Neuronal stem cell (in vitro differentiated cells): Measurements from ENCODE around the gene GPR151.

Source experiments
- DNase-seq: peaks from one replicate; pipeline ENCODE4 v3.0.0-alpha.2; 2013; ENCODE audit warnings: low spot score
- H2AFZ ChIP-seq: one replicate; pipeline ENCODE4 v1.6.1; 2013; ENCODE audit warnings: mild to moderate bottlenecking, low read length, inconsistent platforms
- H2AK5ac ChIP-seq: 2 replicates; pipeline ENCODE4 v1.6.1; 2013; ENCODE audit warnings: low read depth, mild to moderate bottlenecking, inconsistent platforms, low read length, moderate library complexity, mixed read lengths
- H2BK120ac ChIP-seq: 2 replicates; pipeline ENCODE4 v1.6.1; 2013; ENCODE audit warnings: low read depth, mild to moderate bottlenecking, inconsistent platforms, low read length, moderate library complexity, mixed read lengths
- H2BK12ac ChIP-seq: one replicate; pipeline ENCODE4 v1.6.1; 2013; ENCODE audit warnings: low read length, inconsistent platforms
- H2BK15ac ChIP-seq: 2 replicates; pipeline ENCODE4 v1.6.1; 2013; ENCODE audit warnings: mild to moderate bottlenecking, low read length, inconsistent platforms, mixed read lengths
- H2BK5ac ChIP-seq: one replicate; pipeline ENCODE4 v1.6.1; 2013; ENCODE audit warnings: inconsistent platforms, mild to moderate bottlenecking, low read length, moderate library complexity
- H3K14ac ChIP-seq: one replicate; pipeline ENCODE4 v1.6.1; 2013; ENCODE audit warnings: low read length, inconsistent platforms
- H3K18ac ChIP-seq: 2 replicates; pipeline ENCODE4 v1.6.1; 2013; ENCODE audit warnings: low read length, inconsistent platforms
- H3K23ac ChIP-seq: 2 replicates; pipeline ENCODE4 v1.6.1; 2013; ENCODE audit warnings: low read depth, mild to moderate bottlenecking, mixed read lengths, low read length, inconsistent platforms; ENCODE audit not compliant: poor library complexity
- H3K27ac ChIP-seq: replicated peaks from 3 replicates; pipeline ENCODE4 v1.5.1; 2013; ENCODE audit warnings: low read length, inconsistent platforms
- H3K27me3 ChIP-seq, 3 experiments: 2 replicates each; pipeline ENCODE4 v1.6.1; 2013; ENCODE audit warnings: low read length in 3 of 3, mild to moderate bottlenecking in 2 of 3, inconsistent platforms in 1 of 3, low read depth in 1 of 3, mixed read lengths in 1 of 3, moderate library complexity in 1 of 3; ENCODE audit not compliant: control insufficient read depth in 3 of 3, insufficient read depth in 3 of 3
- H3K36me3 ChIP-seq, 2 donors: replicated peaks in 1 of 2; 2 replicates each; pipeline ENCODE4 v1.6.1; 2013; ENCODE audit warnings: low read length in 2 of 2; ENCODE audit not compliant: control insufficient read depth in 2 of 2, insufficient read depth in 2 of 2
- H3K4ac ChIP-seq: 2 replicates; pipeline ENCODE4 v1.6.1; 2013; ENCODE audit warnings: inconsistent platforms, mild to moderate bottlenecking, low read length, moderate library complexity
- H3K4me1 ChIP-seq, 2 donors: 1 replicate in 1 of 2; 2 replicates in 1 of 2; pipeline ENCODE4 v1.6.1; 2013; ENCODE audit warnings: low read length in 2 of 2, low read depth in 1 of 2; ENCODE audit not compliant: control insufficient read depth in 2 of 2, insufficient read depth in 1 of 2
- H3K4me2 ChIP-seq: one replicate; pipeline ENCODE4 v1.6.1; 2013; ENCODE audit warnings: mild to moderate bottlenecking, low read length, inconsistent platforms; ENCODE audit not compliant: insufficient read depth, poor library complexity, severe bottlenecking
- H3K4me3 ChIP-seq, 2 donors: 2 replicates each; pipeline ENCODE4 v1.5.1; 2013; ENCODE audit warnings: low read length in 2 of 2, mild to moderate bottlenecking in 2 of 2, inconsistent platforms in 1 of 2, moderate library complexity in 1 of 2
- H3K79me1 ChIP-seq: one replicate; pipeline ENCODE4 v1.6.1; 2013; ENCODE audit warnings: low read depth, mild to moderate bottlenecking, inconsistent platforms, low read length, moderate library complexity
- H3K9ac ChIP-seq: one replicate; pipeline ENCODE4 v1.6.1; 2013; ENCODE audit warnings: mild to moderate bottlenecking, low read depth, low read length, inconsistent platforms; ENCODE audit not compliant: poor library complexity
- H3K9me3 ChIP-seq, 2 donors: replicated peaks in 1 of 2; 2 replicates each; pipeline versions ENCODE3 to v1.6.1; 2013; ENCODE audit warnings: low read length in 2 of 2, mild to moderate bottlenecking in 2 of 2, inconsistent platforms in 1 of 2, low read depth in 1 of 2, mixed read lengths in 1 of 2, moderate library complexity in 1 of 2; ENCODE audit not compliant: control insufficient read depth in 2 of 2, insufficient read depth in 1 of 2
- H4K8ac ChIP-seq: one replicate; pipeline ENCODE4 v1.6.1; 2013; ENCODE audit warnings: low read depth, mild to moderate bottlenecking, inconsistent platforms, low read length, moderate library complexity
- H4K91ac ChIP-seq: one replicate; pipeline ENCODE4 v1.6.1; 2013; ENCODE audit warnings: low read length, low read depth, mild to moderate bottlenecking, inconsistent platforms; ENCODE audit not compliant: poor library complexity
- WGBS, 2 donors: extraction: QIAGEN DNeasy Blood & Tissue Kit; methylation state at CpG; one replicate each; pipeline ENCODE4 v1.1.7; 2013; ENCODE audit warnings: missing lambda C conversion rate in 2 of 2, mixed read lengths in 1 of 2; ENCODE audit not compliant: insufficient read length in 2 of 2, insufficient replicate concordance in 1 of 2; ENCODE audit errors: extremely low coverage in 2 of 2; 5-methylcytosine and 5-hydroxymethylcytosine counted together

GPR151 gene

GRCh38 chr5:146499680-146500079 lies 16.3 kb downstream of the GPR151 start:
- Histone ChIP-seq H2BK120ac (no peak overlapping the region), H3K4ac (no peak overlapping the region), H3K27ac (no peak overlapping the region), H3K18ac (no peak overlapping the region), H3K27me3 (no peaks in the 10 kb centered on the region), H3K4me1 (no peaks in the 10 kb centered on the region), H3K79me1 (no peaks in the 10 kb centered on the region), H3K36me3 (peaks cover 6 to 97% of the 10 kb centered on the region in 2 donors), H2AFZ (no peak overlapping the region), H4K91ac (no peak overlapping the region), H3K9ac (no peak overlapping the region), H3K23ac (no peak overlapping the region), H2AK5ac (no peak overlapping the region), H2BK5ac (no peak overlapping the region), H4K8ac (no peak overlapping the region), H3K4me3 (no peak overlapping the region), H3K14ac (no peak overlapping the region), H2BK12ac (no peak overlapping the region), H3K4me2 (no peak overlapping the region), H3K9me3 (no peaks in the 10 kb centered on the region), H2BK15ac (no peak overlapping the region)
- DNase-seq = no peak
- WGBS, 2 donors = no CpG with 5 or more reads among the region's 4 CpGs

- Histone ChIP-seq H4K91ac (no peak overlapping the region), H4K8ac (no peak overlapping the region), H3K18ac (no peak overlapping the region), H2BK120ac (no peak overlapping the region), H3K4me3 (no peak overlapping the region), H3K4me2 (no peak overlapping the region), H3K27me3 (no peaks in the 10 kb centered on the region), H3K9me3 (no peaks in the 10 kb centered on the region), H3K4me1 (no peaks in the 10 kb centered on the region), H2BK15ac (no peak overlapping the region), H3K27ac (no peak overlapping the region), H3K9ac (no peak overlapping the region), H3K23ac (no peak overlapping the region), H2AFZ (no peak overlapping the region), H3K36me3 (peaks cover under 1 to 93% of the 10 kb centered on the region in 2 donors), H3K4ac (no peak overlapping the region), H3K79me1 (no peaks in the 10 kb centered on the region), H2BK12ac (no peak overlapping the region), H2AK5ac (no peak overlapping the region), H3K14ac (no peak overlapping the region), H2BK5ac (no peak overlapping the region)
- no CpG with 5 or more reads among the region's 2 CpGs for WGBS, 2 donors
- DNase-seq = no peak
Measured at GRCh38 chr5:146494656-146495055, 21.3 kb downstream of the GPR151 start.

GRCh38 chr5:146490089-146490843 lies 25.7 kb downstream of the GPR151 start:
- Histone ChIP-seq H3K4me1 (no peaks in the 10 kb centered on the region), H3K23ac (no peak overlapping the region), H3K4ac (no peak overlapping the region), H2AK5ac (no peak overlapping the region), H2BK15ac (no peak overlapping the region), H3K4me3 (no peak overlapping the region), H4K91ac (no peak overlapping the region), H3K27ac (no peak overlapping the region), H4K8ac (no peak overlapping the region), H3K27me3 (no peaks in the 10 kb centered on the region), H2BK120ac (no peak overlapping the region), H3K79me1 (no peaks in the 10 kb centered on the region), H3K14ac (no peak overlapping the region), H3K36me3 (peaks cover 0 to 95% of the 10 kb centered on the region in 2 donors), H2AFZ (no peak overlapping the region), H3K9ac (no peak overlapping the region), H2BK12ac (no peak overlapping the region), H3K9me3 (peaks cover 0 to 2% of the 10 kb centered on the region in 2 donors), H2BK5ac (no peak overlapping the region), H3K4me2 (no peak overlapping the region), H3K18ac (no peak overlapping the region)
- no CpG with 5 or more reads among the region's 3 CpGs for WGBS, 2 donors
- DNase-seq = no peak

- no peak overlapping the region for H3K4ac ChIP-seq
- H3K36me3 ChIP-seq = peaks cover 6 to 100% of the 10 kb centered on the region in 2 donors
- no peak for DNase-seq
Measured at GRCh38 chr5:146484714-146485391, 31.1 kb downstream of the GPR151 start.

More at GRCh38 chr5:146484714-146485391, 31.1 kb downstream of the GPR151 start:
- Histone ChIP-seq H3K9me3 (peaks cover 0 to 2% of the 10 kb centered on the region in 2 donors), H2AK5ac (no peak overlapping the region), H3K27ac (no peak overlapping the region), H3K4me1 (no peaks in the 10 kb centered on the region), H3K18ac (no peak overlapping the region), H2AFZ (no peak overlapping the region), H2BK120ac (no peak overlapping the region), H3K9ac (no peak overlapping the region), H3K79me1 (no peaks in the 10 kb centered on the region), H4K91ac (no peak overlapping the region), H3K4me2 (no peak overlapping the region), H3K14ac (no peak overlapping the region), H3K23ac (no peak overlapping the region), H3K27me3 (no peaks in the 10 kb centered on the region), H2BK12ac (no peak overlapping the region), H4K8ac (no peak overlapping the region), H3K4me3 (no peak overlapping the region), H2BK5ac (no peak overlapping the region), H2BK15ac (no peak overlapping the region)
